Measurements from ENCODE around the gene SIGLEC6. TPM values are rescaled to one million over a fixed set of nuclear protein-coding genes. Genes with fewer than 3 reads are reported as not detected.

SIGLEC6 gene
- total and polyA plus RNA-seq, 2 experiments from 2014 or later, result not detected

DNA sequence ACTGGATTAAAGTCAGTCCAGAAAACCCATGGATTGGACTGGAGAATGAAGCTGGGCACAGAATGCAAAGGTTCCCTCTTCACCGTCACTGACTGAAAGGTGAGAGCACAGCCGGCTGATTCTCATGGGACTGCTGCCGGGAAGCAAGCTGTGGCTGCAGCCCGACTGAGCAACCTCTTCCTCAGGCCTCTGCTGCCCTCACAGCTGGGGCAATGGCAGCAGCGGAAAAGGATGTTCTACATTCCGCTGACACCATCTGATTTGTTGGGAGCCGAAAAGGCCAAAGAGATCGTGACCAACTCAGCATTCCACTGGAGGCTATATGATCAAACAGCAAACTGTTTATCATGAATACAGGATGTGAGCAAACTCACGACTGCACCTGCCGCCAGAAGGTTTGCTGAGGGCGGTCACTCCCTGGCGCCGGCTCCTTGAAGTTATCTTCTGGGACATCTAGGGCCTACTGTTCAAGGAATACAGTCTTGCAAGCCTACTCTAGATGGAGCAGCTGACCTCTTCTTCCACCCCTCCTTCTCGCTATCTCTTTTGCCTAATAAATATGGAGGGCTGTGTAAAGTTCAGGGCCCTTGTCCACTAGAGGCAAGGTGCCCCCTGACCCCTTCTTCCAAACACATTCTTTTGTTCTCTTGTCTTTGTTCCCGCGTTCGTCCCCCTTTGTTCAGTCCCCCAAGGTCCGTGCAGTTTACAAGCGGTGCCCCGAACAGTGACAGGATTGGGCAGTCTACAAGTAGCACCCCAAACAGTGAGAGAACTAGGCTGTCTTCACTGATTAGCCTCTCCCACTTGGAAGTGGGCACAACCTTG lies 19.6 kb upstream of the SIGLEC6 start:
- Histone ChIP-seq H4K20me1 (ENCODE audit: insufficient read depth) (no peaks in the 10 kb centered on the region), H3K4me2 (ENCODE audit: unreplicated experiment) (no peak overlapping the region), H3F3A (ENCODE audit: insufficient read depth) (no peaks in the 10 kb centered on the region), H3K4me1 (ENCODE audit: insufficient read depth) (no peaks in the 10 kb centered on the region), H3K9me3 (ENCODE audit: low read depth) (no peaks in the 10 kb centered on the region), H2AFZ (no peak overlapping the region), H3K79me2 (ENCODE audit: insufficient read depth) (no peaks in the 10 kb centered on the region), H3K27ac (no peak overlapping the region), H3K9ac (no peak overlapping the region), H3K27me3 (replicated peaks; ENCODE audit: insufficient read depth) (no peaks in the 10 kb centered on the region), H3K9me2 (ENCODE audit: insufficient read depth) (no peaks in the 10 kb centered on the region), H3K36me3 (ENCODE audit: low read depth) (no peaks in the 10 kb centered on the region), H3K4me3 (no peak overlapping the region)
- WGBS, 2 experiments (ENCODE audit: low coverage in 1 of 2, low lambda C conversion rate in 2 of 2, missing lambda C conversion rate in 2 of 2), result 53 to 55% methylated on average over 20 of the region's 20 CpGs
- in situ Hi-C loops (cut with MboI), result no loop called here
- TF ChIP-seq EZH2 (IDR thresholded peaks at IDR 0.05; ENCODE audit: insufficient read depth, poor library complexity, severe bottlenecking) (no peak), EZH2phosphoT487 (IDR thresholded peaks at IDR 0.05; ENCODE audit: insufficient read depth, low read depth) (no peak)
- DNase-seq, result no peak

DNA sequence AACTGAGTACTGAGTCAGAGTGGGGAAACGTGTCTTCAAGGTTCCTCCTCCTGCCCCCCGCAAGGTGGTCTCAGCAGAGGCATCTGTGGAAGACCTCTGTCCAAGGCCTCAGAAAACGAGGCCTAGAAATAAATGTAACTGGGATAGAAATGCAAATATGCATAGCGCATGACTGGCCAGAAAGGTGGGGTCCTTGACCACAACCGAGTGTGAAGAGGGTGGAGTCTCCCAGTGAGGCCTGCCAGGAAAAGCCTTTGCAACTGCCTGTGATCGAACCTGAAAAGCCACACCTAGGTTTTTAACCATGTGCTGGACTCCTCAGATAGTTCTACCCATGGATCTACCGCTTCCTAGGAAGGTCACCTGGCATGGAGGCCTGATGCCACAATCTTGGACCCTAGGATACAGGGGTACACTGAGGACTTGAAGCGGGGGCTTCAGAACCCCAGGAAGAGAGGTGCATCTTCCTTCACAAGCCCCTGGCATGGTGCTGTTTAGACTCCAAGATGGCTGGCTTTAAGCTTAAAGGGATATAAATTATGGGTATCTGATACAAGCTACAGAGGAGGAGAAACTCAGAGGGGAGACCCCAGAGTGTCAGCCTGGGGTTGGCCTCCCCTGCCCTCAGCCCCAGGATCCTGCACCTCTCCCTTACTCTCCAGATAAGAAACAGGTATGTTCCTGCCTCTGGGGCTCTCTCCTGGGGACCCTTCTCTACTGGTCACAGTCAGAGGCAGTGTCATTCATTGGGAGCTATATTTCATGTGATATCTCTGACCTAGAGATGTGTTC lies 18.3 kb upstream of the SIGLEC6 start:
- H3K4me3 ChIP-seq, result no peak overlapping the region
- H2AFZ ChIP-seq, result no peak overlapping the region
- H3F3A ChIP-seq (ENCODE audit: insufficient read depth), result no peaks in the 10 kb centered on the region
- no peak overlapping the region for H3K27ac ChIP-seq
- no peak overlapping the region for H3K4me2 ChIP-seq (ENCODE audit: unreplicated experiment)
- WGBS, 2 experiments (ENCODE audit: low coverage in 1 of 2, low lambda C conversion rate in 2 of 2, missing lambda C conversion rate in 2 of 2), result 40 to 41% methylated on average over 8 of the region's 8 CpGs
- no peaks in the 10 kb centered on the region for H3K36me3 ChIP-seq (ENCODE audit: low read depth)
- in situ Hi-C loops (cut with MboI), result no loop called here
- no peaks in the 10 kb centered on the region for H3K9me2 ChIP-seq (ENCODE audit: insufficient read depth)
- H3K9me3 ChIP-seq (ENCODE audit: low read depth), result no peaks in the 10 kb centered on the region
- H3K9ac ChIP-seq, result no peak overlapping the region
- no peak for DNase-seq
- H3K27me3 ChIP-seq (replicated peaks; ENCODE audit: insufficient read depth), result no peaks in the 10 kb centered on the region; the same call in 1 of the 2 replicates
- H3K4me1 ChIP-seq (ENCODE audit: insufficient read depth), result no peaks in the 10 kb centered on the region
- H4K20me1 ChIP-seq (ENCODE audit: insufficient read depth), result no peaks in the 10 kb centered on the region
- H3K79me2 ChIP-seq (ENCODE audit: insufficient read depth), result no peaks in the 10 kb centered on the region
- TF ChIP-seq EZH2 (IDR thresholded peaks at IDR 0.05; ENCODE audit: insufficient read depth, poor library complexity, severe bottlenecking) (no peak), EZH2phosphoT487 (IDR thresholded peaks at IDR 0.05; ENCODE audit: insufficient read depth, low read depth) (no peak)

DNA sequence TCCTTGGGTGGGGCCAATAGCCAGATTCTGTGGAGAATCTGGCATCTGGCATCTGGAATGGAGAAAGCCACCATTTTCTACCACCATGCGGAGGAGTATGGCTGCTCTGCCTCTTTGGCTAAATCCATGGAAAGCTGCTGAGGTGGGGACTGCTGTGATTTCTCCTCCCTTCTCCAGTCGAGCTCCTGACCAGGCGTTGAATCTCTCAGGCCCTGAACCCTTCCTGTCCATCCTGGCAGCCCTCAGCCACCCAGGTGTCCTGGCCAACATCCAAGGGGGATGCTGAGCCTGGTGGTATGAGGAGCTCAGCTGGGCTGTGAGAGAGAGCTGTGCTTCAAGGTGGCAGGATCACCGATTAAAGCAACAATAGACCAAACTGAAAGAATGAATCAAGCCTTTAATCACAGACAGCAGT lies 17.4 kb upstream of the SIGLEC6 start:
- DNase-seq, result no peak
- H3K79me2 ChIP-seq (ENCODE audit: insufficient read depth), result no peaks in the 10 kb centered on the region
- no peak overlapping the region for H3K4me2 ChIP-seq (ENCODE audit: unreplicated experiment)
- no peak overlapping the region for H2AFZ ChIP-seq
- no peaks in the 10 kb centered on the region for H3K36me3 ChIP-seq (ENCODE audit: low read depth)
- H3K4me3 ChIP-seq, result no peak overlapping the region
- 15 to 24% methylated on average over 4 of the region's 4 CpGs for WGBS, 2 experiments (ENCODE audit: low coverage in 1 of 2, low lambda C conversion rate in 2 of 2, missing lambda C conversion rate in 2 of 2)
- no peak overlapping the region for H3K27ac ChIP-seq
- no peaks in the 10 kb centered on the region for H4K20me1 ChIP-seq (ENCODE audit: insufficient read depth)
- no peaks in the 10 kb centered on the region; the same call in 1 of the 2 replicates for H3K27me3 ChIP-seq (replicated peaks; ENCODE audit: insufficient read depth)
- in situ Hi-C loops (cut with MboI), result no loop called here
- H3K9ac ChIP-seq, result no peak overlapping the region
- no peaks in the 10 kb centered on the region for H3F3A ChIP-seq (ENCODE audit: insufficient read depth)
- TF ChIP-seq EZH2phosphoT487 (IDR thresholded peaks at IDR 0.05; ENCODE audit: insufficient read depth, low read depth) (no peak), EZH2 (IDR thresholded peaks at IDR 0.05; ENCODE audit: insufficient read depth, poor library complexity, severe bottlenecking) (no peak)
- H3K9me3 ChIP-seq (ENCODE audit: low read depth), result no peaks in the 10 kb centered on the region
- no peaks in the 10 kb centered on the region for H3K9me2 ChIP-seq (ENCODE audit: insufficient read depth)
- no peaks in the 10 kb centered on the region for H3K4me1 ChIP-seq (ENCODE audit: insufficient read depth)

DNA sequence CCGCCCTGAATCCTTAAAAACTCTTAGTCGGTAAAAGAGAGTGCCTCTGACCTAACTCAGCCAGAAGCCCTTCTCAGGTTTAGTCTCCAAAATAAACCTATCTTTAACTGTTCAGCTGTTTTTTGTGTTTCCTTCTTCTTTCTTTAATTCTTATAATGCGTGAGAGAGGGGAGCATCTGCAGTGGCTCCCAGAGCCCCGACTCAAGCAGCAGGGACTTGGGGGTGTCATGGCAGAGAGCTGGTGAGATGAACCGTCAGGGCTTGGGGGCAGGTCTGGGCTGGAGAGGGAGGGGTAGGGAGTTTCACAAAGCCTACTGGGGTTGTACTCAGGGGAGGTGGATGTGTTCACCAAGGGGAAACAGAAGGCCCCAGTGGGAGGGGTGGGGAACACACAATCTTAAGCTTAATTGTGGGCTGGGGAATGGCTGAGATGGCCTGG lies 16.8 kb upstream of the SIGLEC6 start:
- Histone ChIP-seq H3K9me3 (ENCODE audit: low read depth) (no peaks in the 10 kb centered on the region), H3K4me1 (ENCODE audit: insufficient read depth) (no peaks in the 10 kb centered on the region), H2AFZ (no peak overlapping the region), H3K9me2 (ENCODE audit: insufficient read depth) (no peaks in the 10 kb centered on the region), H3K27me3 (replicated peaks; ENCODE audit: insufficient read depth) (no peaks in the 10 kb centered on the region; the same call in 1 of the 2 replicates), H3K27ac (no peak overlapping the region), H3F3A (ENCODE audit: insufficient read depth) (no peaks in the 10 kb centered on the region), H3K4me3 (no peak overlapping the region), H4K20me1 (ENCODE audit: insufficient read depth) (no peaks in the 10 kb centered on the region), H3K4me2 (ENCODE audit: unreplicated experiment) (no peak overlapping the region), H3K79me2 (ENCODE audit: insufficient read depth) (no peaks in the 10 kb centered on the region), H3K9ac (no peak overlapping the region), H3K36me3 (ENCODE audit: low read depth) (no peaks in the 10 kb centered on the region)
- in situ Hi-C loops (cut with MboI), result no loop called here
- 39 to 41% methylated on average over 5 of the region's 5 CpGs for WGBS, 2 experiments (ENCODE audit: low coverage in 1 of 2, low lambda C conversion rate in 2 of 2, missing lambda C conversion rate in 2 of 2)
- no peak for DNase-seq
- TF ChIP-seq EZH2phosphoT487 (IDR thresholded peaks at IDR 0.05; ENCODE audit: insufficient read depth, low read depth), result no peak
- no peak for TF ChIP-seq EZH2 (IDR thresholded peaks at IDR 0.05; ENCODE audit: insufficient read depth, poor library complexity, severe bottlenecking)
